CD8-positive, alpha-beta memory T cell (primary cell): Measurements from ENCODE around the gene GJD3. TPM values are rescaled to one million over a fixed set of nuclear protein-coding genes. Genes with fewer than 3 reads are reported as not detected.

ENCODE experiments used
- CTCF ChIA-PET: fragments of 350-600 bp; sonication (Branson Sonifier 250); formaldehyde crosslinking; loops from one replicate; lab custom pipeline; 2021; ENCODE audit warnings: antibody characterized with exemption; lab: Charles Lee
- POLR2A ChIA-PET: fragments of 350-600 bp; sonication (Branson Sonifier 250); formaldehyde crosslinking; loops from one replicate; lab custom pipeline; 2021; ENCODE audit warnings: antibody characterized with exemption; lab: Charles Lee
- DNase-seq, 5 donors: peaks; one replicate each; pipeline versions ENCODE4 v3.0.0 to v3.0.0-alpha.2; 2020 to 2022; ENCODE audit warnings: mixed read lengths in 1 of 5
- H3K27ac ChIP-seq: one replicate; pipeline ENCODE4 v1.7.0; 2013; ENCODE audit warnings: low read depth, mild to moderate bottlenecking, low read length, moderate library complexity
- H3K27me3 ChIP-seq: 2 replicates; pipeline ENCODE4 v1.7.0; 2013; ENCODE audit warnings: low read length, mild to moderate bottlenecking; ENCODE audit not compliant: insufficient read depth, poor library complexity, severe bottlenecking
- H3K36me3 ChIP-seq: 2 replicates; pipeline ENCODE4 v1.7.0; 2013; ENCODE audit warnings: mild to moderate bottlenecking, low read length, moderate library complexity; ENCODE audit not compliant: insufficient read depth
- H3K4me1 ChIP-seq: 2 replicates; pipeline ENCODE4 v1.7.0; 2013; ENCODE audit warnings: mild to moderate bottlenecking, low read length, moderate library complexity; ENCODE audit not compliant: insufficient read depth
- H3K4me3 ChIP-seq: 2 replicates; pipeline ENCODE4 v1.7.0; 2013; ENCODE audit warnings: mild to moderate bottlenecking, low read length
- H3K9me3 ChIP-seq: 2 replicates; pipeline ENCODE4 v1.7.0; 2013; ENCODE audit warnings: mild to moderate bottlenecking, low read length
- H3K27ac Mint-ChIP-seq, 8 donors: one replicate each; pipeline ENCODE4 v1.8.0; 2020 to 2021; ENCODE audit warnings: mixed read lengths in 8 of 8, mild to moderate bottlenecking in 6 of 8, inconsistent platforms in 3 of 8, moderate library complexity in 3 of 8
- H3K27me3 Mint-ChIP-seq, 2 donors: one replicate each; pipeline ENCODE4 v1.8.0; 2020 to 2021; ENCODE audit warnings: mixed read lengths in 2 of 2, mild to moderate bottlenecking in 1 of 2, moderate library complexity in 1 of 2
- H3K36me3 Mint-ChIP-seq, 3 donors: one replicate each; pipeline ENCODE4 v1.8.0; 2020 to 2021; ENCODE audit warnings: mixed read lengths in 3 of 3, inconsistent platforms in 1 of 3, mild to moderate bottlenecking in 1 of 3
- H3K4me1 Mint-ChIP-seq, 3 donors: one replicate each; pipeline ENCODE4 v1.8.0; 2020 to 2021; ENCODE audit warnings: mixed read lengths in 3 of 3, inconsistent platforms in 1 of 3, mild to moderate bottlenecking in 1 of 3
- H3K4me3 Mint-ChIP-seq, 7 donors: one replicate each; pipeline ENCODE4 v1.8.0; 2020 to 2021; ENCODE audit warnings: mixed read lengths in 7 of 7, mild to moderate bottlenecking in 6 of 7, moderate library complexity in 4 of 7, inconsistent platforms in 2 of 7
- H3K9me3 Mint-ChIP-seq, 5 donors: one replicate each; pipeline ENCODE4 v1.8.0; 2020 to 2022; ENCODE audit warnings: mixed read lengths in 5 of 5, mild to moderate bottlenecking in 3 of 5, moderate library complexity in 2 of 5, inconsistent platforms in 1 of 5
- polyA plus RNA-seq: library from polyadenylated mRNA; unstranded; fragments of 300-500 nt; fragmentation: Illumina TruSeq; gene quantifications from one replicate; pipeline ENCODE4 v1.2.3, GENCODE V29; 2021
- total RNA-seq, 2 experiments: library from RNA; stranded (reverse); gene quantifications; one replicate each; pipeline ENCODE4 v1.2.3, GENCODE V29; 2021

GJD3 gene
- total and polyA plus RNA-seq, 3 experiments from 2014 or later, result 0.24 to 0.40 TPM; not detected in 1

GRCh38 chr17:40354221-40355122 lies 10.1 kb downstream of the GJD3 start:
- H3K27me3 ChIP-seq, result no peaks in the 10 kb centered on the region
- no peak overlapping the region for H3K4me3 ChIP-seq
- H3K9me3 Mint-ChIP-seq, result no peaks in the 10 kb centered on the region
- no peak overlapping the region for H3K27ac ChIP-seq
- ChIA-PET POLR2A (interaction anchor here (0.8 kb wide), 1 partner anchor 48 kb away, joined by 4 read pairs; no protein-coding TSS in a partner anchor), CTCF (interaction anchor here (0.6 to 13.7 kb wide), 33 partner anchors 10 to 205 kb away, joined by 3 to 365 read pairs (median 5); partner anchors contain the start of genes CDC6, GJD3, RARA and TOP2A)
- peaks cover 0 to 3% of the 10 kb centered on the region in 2 donors for H3K27me3 Mint-ChIP-seq
- H3K4me1 ChIP-seq, result no peaks in the 10 kb centered on the region
- no peak for DNase-seq
- H3K36me3 Mint-ChIP-seq, result peaks cover 0 to 61% (median 6%) of the 10 kb centered on the region in 3 donors
- peaks cover 17 to 26% (median 22%) of the 10 kb centered on the region in 3 donors for H3K4me1 Mint-ChIP-seq
- H3K4me3 Mint-ChIP-seq, result no peak overlapping the region
- H3K27ac Mint-ChIP-seq, result peak overlapping the region in 6 of 8 donors; percentile 12 to 75 (median 32)
- peaks cover 17% of the 10 kb centered on the region for H3K36me3 ChIP-seq
- no peaks in the 10 kb centered on the region for H3K9me3 ChIP-seq

- Mint-ChIP-seq H3K4me3 (peak overlapping the region in 1 of 7 donors; percentile 23), H3K4me1 (peaks cover 24 to 32% (median 27%) of the 10 kb centered on the region in 3 donors), H3K9me3 (no peaks in the 10 kb centered on the region), H3K27ac (peak overlapping the region in 6 of 8 donors; percentile 58 to 88 (median 75)), H3K36me3 (peaks cover 0 to 70% (median 8%) of the 10 kb centered on the region in 3 donors), H3K27me3 (no peaks in the 10 kb centered on the region)
- ChIA-PET POLR2A (no interaction called here), CTCF (interaction anchor here (1.4 to 13.7 kb wide), 7 partner anchors 8 to 61 kb away, joined by 3 to 365 read pairs (median 26); partner anchors contain the start of genes GJD3 and RARA)
- Histone ChIP-seq H3K27me3 (no peaks in the 10 kb centered on the region), H3K4me1 (peaks cover 7% of the 10 kb centered on the region), H3K27ac (no peak overlapping the region), H3K36me3 (peaks cover 24% of the 10 kb centered on the region), H3K9me3 (no peaks in the 10 kb centered on the region), H3K4me3 (no peak overlapping the region)
- no peak for DNase-seq
These were observed 11.7 kb downstream of the GJD3 start for GRCh38 chr17:40352779-40353394.

GRCh38 chr17:40352237-40352778 lies 12.2 kb downstream of the GJD3 start:
- H3K4me1 Mint-ChIP-seq, result peaks cover 30 to 38% (median 32%) of the 10 kb centered on the region in 3 donors
- no peak overlapping the region for H3K4me3 Mint-ChIP-seq
- H3K27me3 Mint-ChIP-seq, result no peaks in the 10 kb centered on the region
- CTCF ChIA-PET, result interaction anchor here (0.9 to 13.7 kb wide), 8 partner anchors 7 to 67 kb away, joined by 3 to 365 read pairs (median 24); partner anchors contain the start of genes GJD3 and RARA
- no peaks in the 10 kb centered on the region for H3K9me3 ChIP-seq
- no peaks in the 10 kb centered on the region for H3K27me3 ChIP-seq
- H3K36me3 ChIP-seq, result peaks cover 24% of the 10 kb centered on the region
- peaks cover 0 to 70% (median 8%) of the 10 kb centered on the region in 3 donors for H3K36me3 Mint-ChIP-seq
- peak overlapping the region; percentile 10 to 88 (median 70) for H3K27ac Mint-ChIP-seq
- peak in 1 of 5 donors; percentile 39 for DNase-seq
- POLR2A ChIA-PET, result interaction anchor here (0.8 kb wide), 1 partner anchor 30 kb away, joined by 3 read pairs; no protein-coding TSS in a partner anchor
- no peaks in the 10 kb centered on the region for H3K9me3 Mint-ChIP-seq
- H3K4me3 ChIP-seq, result no peak overlapping the region
- H3K4me1 ChIP-seq, result peaks cover 12% of the 10 kb centered on the region
- H3K27ac ChIP-seq, result no peak overlapping the region

GRCh38 chr17:40351359-40352236 lies 12.9 kb downstream of the GJD3 start:
- peaks cover 24% of the 10 kb centered on the region for H3K36me3 ChIP-seq
- Mint-ChIP-seq H3K4me3 (no peak overlapping the region), H3K9me3 (no peaks in the 10 kb centered on the region), H3K27me3 (no peaks in the 10 kb centered on the region), H3K36me3 (peaks cover 0 to 69% (median 8%) of the 10 kb centered on the region in 3 donors), H3K4me1 (peaks cover 37 to 45% (median 40%) of the 10 kb centered on the region in 3 donors), H3K27ac (peak overlapping the region in 3 of 8 donors; percentile 29 to 70 (median 29))
- no peak overlapping the region for H3K4me3 ChIP-seq
- DNase-seq, result peak in 1 of 5 donors; percentile 43
- no peaks in the 10 kb centered on the region for H3K27me3 ChIP-seq
- H3K4me1 ChIP-seq, result peaks cover 19% of the 10 kb centered on the region
- POLR2A ChIA-PET, result interaction anchor here (0.8 kb wide), 1 partner anchor 29 kb away, joined by 3 read pairs; no protein-coding TSS in a partner anchor
- no peak overlapping the region for H3K27ac ChIP-seq
- no peaks in the 10 kb centered on the region for H3K9me3 ChIP-seq
- CTCF ChIA-PET, result interaction anchor here (0.9 to 13.7 kb wide), 5 partner anchors 11 to 67 kb away, joined by 3 to 365 read pairs (median 17); partner anchors contain the start of gene RARA

- DNase-seq, result peak in 1 of 5 donors; percentile 26
- Mint-ChIP-seq H3K36me3 (peaks cover 0 to 65% (median 8%) of the 10 kb centered on the region in 3 donors), H3K9me3 (no peaks in the 10 kb centered on the region), H3K4me1 (peaks cover 43 to 53% (median 47%) of the 10 kb centered on the region in 3 donors), H3K4me3 (no peak overlapping the region), H3K27ac (peak overlapping the region in 3 of 8 donors; percentile 84 to 90 (median 87)), H3K27me3 (no peaks in the 10 kb centered on the region)
- no peak overlapping the region for H3K27ac ChIP-seq
- peaks cover 26% of the 10 kb centered on the region for H3K4me1 ChIP-seq
- POLR2A ChIA-PET, result no interaction called here
- no peak overlapping the region for H3K4me3 ChIP-seq
- H3K36me3 ChIP-seq, result peaks cover 24% of the 10 kb centered on the region
- CTCF ChIA-PET, result interaction anchor here (13.7 kb wide), 1 partner anchor 46 kb away, joined by 365 read pairs; the partner anchor contains the start of gene RARA
- no peaks in the 10 kb centered on the region for H3K9me3 ChIP-seq
- no peaks in the 10 kb centered on the region for H3K27me3 ChIP-seq
These were observed 13.7 kb downstream of the GJD3 start for GRCh38 chr17:40350689-40351358.

GRCh38 chr17:40349895-40350688 lies 14.4 kb downstream of the GJD3 start:
- Mint-ChIP-seq H3K27me3 (no peaks in the 10 kb centered on the region), H3K4me3 (no peak overlapping the region), H3K27ac (peak overlapping the region; percentile 21 to 90 (median 84)), H3K4me1 (peaks cover 45 to 59% (median 51%) of the 10 kb centered on the region in 3 donors), H3K36me3 (peaks cover 0 to 58% (median 8%) of the 10 kb centered on the region in 3 donors), H3K9me3 (no peaks in the 10 kb centered on the region)
- DNase-seq, result peak in 1 of 5 donors; percentile 49
- no peak overlapping the region for H3K4me3 ChIP-seq
- H3K27ac ChIP-seq, result no peak overlapping the region
- no peaks in the 10 kb centered on the region for H3K9me3 ChIP-seq
- peaks cover 33% of the 10 kb centered on the region for H3K4me1 ChIP-seq
- H3K27me3 ChIP-seq, result no peaks in the 10 kb centered on the region
- H3K36me3 ChIP-seq, result peaks cover 18% of the 10 kb centered on the region
- POLR2A ChIA-PET, result no interaction called here
- CTCF ChIA-PET, result interaction anchor here (13.7 kb wide), 1 partner anchor 45 kb away, joined by 365 read pairs; the partner anchor contains the start of gene RARA
